ENCODE data around the gene ST3GAL3.
A peak's percentile ranks its signal among the peaks of the same experiment; 100 is the strongest.

GRCh38 chr1:43974443-43975248 lies 267.3 kb downstream of the ST3GAL3 start, which contains the start of gene ATP6V0B:
- TF ChIP-seq POLR2A (IDR thresholded peaks at IDR 0.05; ENCODE audit: low read depth, low read length) (peak; percentile 91), GATA2 (IDR thresholded peaks at IDR 0.05; ENCODE audit: insufficient read depth, insufficient read length, low read depth, low read length) (no peak), EZH2 (IDR thresholded peaks at IDR 0.05; ENCODE audit: borderline replicate concordance, low read depth, low read length, severe bottlenecking) (no peak), JUN (IDR thresholded peaks at IDR 0.05; ENCODE audit: borderline replicate concordance, insufficient read depth, insufficient read length, low read depth) (no peak)
- TF ChIP-seq, protein P1, sequence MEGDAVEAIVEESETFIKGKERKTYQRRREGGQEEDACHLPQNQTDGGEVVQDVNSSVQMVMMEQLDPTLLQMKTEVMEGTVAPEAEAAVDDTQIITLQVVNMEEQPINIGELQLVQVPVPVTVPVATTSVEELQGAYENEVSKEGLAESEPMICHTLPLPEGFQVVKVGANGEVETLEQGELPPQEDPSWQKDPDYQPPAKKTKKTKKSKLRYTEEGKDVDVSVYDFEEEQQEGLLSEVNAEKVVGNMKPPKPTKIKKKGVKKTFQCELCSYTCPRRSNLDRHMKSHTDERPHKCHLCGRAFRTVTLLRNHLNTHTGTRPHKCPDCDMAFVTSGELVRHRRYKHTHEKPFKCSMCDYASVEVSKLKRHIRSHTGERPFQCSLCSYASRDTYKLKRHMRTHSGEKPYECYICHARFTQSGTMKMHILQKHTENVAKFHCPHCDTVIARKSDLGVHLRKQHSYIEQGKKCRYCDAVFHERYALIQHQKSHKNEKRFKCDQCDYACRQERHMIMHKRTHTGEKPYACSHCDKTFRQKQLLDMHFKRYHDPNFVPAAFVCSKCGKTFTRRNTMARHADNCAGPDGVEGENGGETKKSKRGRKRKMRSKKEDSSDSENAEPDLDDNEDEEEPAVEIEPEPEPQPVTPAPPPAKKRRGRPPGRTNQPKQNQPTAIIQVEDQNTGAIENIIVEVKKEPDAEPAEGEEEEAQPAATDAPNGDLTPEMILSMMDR (IDR thresholded peaks at IDR 0.05; ENCODE audit: extremely low read depth in 1 of 2, insufficient read depth in 1 of 2, low read depth in 1 of 2, low read length in 2 of 2) = no peak
- TF ChIP-seq, protein P2, sequence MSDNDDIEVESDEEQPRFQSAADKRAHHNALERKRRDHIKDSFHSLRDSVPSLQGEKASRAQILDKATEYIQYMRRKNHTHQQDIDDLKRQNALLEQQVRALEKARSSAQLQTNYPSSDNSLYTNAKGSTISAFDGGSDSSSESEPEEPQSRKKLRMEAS (IDR thresholded peaks at IDR 0.05; ENCODE audit: insufficient read depth, insufficient read length) = peak; percentile 99
